ENCODE data around the gene CAMTA2. TPM values are rescaled to one million over a fixed set of nuclear protein-coding genes. Genes with fewer than 3 reads are reported as not detected.

Gene CAMTA2
- total RNA-seq, 1 donor from 2014 or later: 34.1 TPM

- DNase-seq (ENCODE audit: low spot score, unreplicated experiment): no peak
- H3K4me1 Mint-ChIP-seq (ENCODE audit: low read depth): peaks cover 2% of the 10 kb centered on the region
- H3K27me3 Mint-ChIP-seq: peaks cover 19% of the 10 kb centered on the region
- H3K4me3 Mint-ChIP-seq (ENCODE audit: low read depth): no peak overlapping the region
- no peaks in the 10 kb centered on the region for H3K9me3 Mint-ChIP-seq (ENCODE audit: low read depth)
- peaks cover 12% of the 10 kb centered on the region for H3K36me3 Mint-ChIP-seq (ENCODE audit: insufficient read depth)
- no peak for TF ChIP-seq CTCF (IDR thresholded peaks at IDR 0.05; ENCODE audit: unreplicated experiment)
- H3K27ac Mint-ChIP-seq: no peak overlapping the region
Observed at GRCh38 chr17:5027299-5027698, 39.8 kb upstream of the CAMTA2 start.

DNA sequence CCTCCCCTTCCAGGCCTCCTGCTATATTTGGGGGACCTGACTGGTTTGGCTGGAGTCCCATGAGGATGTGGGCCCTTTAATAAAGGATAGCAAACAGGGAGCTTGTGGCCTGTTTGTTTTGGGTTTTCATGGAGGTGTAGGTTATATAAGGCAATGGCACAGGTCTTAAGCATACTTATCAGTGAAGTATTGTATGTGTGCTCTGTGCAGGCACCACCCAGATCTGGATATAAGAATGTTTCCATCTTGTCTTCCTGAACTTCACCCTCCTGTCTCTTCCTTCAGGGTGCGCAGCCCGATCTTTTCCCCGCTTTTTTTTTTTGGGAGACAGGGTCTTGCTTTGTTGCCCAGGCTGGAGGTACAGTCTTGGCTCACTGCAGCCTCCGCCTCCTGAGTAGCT lies 37.1 kb upstream of the CAMTA2 start:
- H3K27ac Mint-ChIP-seq: no peak overlapping the region
- TF ChIP-seq CTCF (IDR thresholded peaks at IDR 0.05; ENCODE audit: unreplicated experiment): no peak
- no peak for DNase-seq (ENCODE audit: low spot score, unreplicated experiment)
- H3K4me1 Mint-ChIP-seq (ENCODE audit: low read depth): no peaks in the 10 kb centered on the region
- H3K4me3 Mint-ChIP-seq (ENCODE audit: low read depth): no peak overlapping the region
- H3K36me3 Mint-ChIP-seq (ENCODE audit: insufficient read depth): peaks cover 21% of the 10 kb centered on the region
- H3K9me3 Mint-ChIP-seq (ENCODE audit: low read depth): no peaks in the 10 kb centered on the region
- peaks cover 4% of the 10 kb centered on the region for H3K27me3 Mint-ChIP-seq

GRCh38 chr17:5023588-5024147 lies 36.2 kb upstream of the CAMTA2 start:
- H3K4me3 Mint-ChIP-seq (ENCODE audit: low read depth): no peak overlapping the region
- no peak for DNase-seq (ENCODE audit: low spot score, unreplicated experiment)
- no peaks in the 10 kb centered on the region for H3K27me3 Mint-ChIP-seq
- no peaks in the 10 kb centered on the region for H3K4me1 Mint-ChIP-seq (ENCODE audit: low read depth)
- no peak for TF ChIP-seq CTCF (IDR thresholded peaks at IDR 0.05; ENCODE audit: unreplicated experiment)
- H3K36me3 Mint-ChIP-seq (ENCODE audit: insufficient read depth): peaks cover 21% of the 10 kb centered on the region
- no peaks in the 10 kb centered on the region for H3K9me3 Mint-ChIP-seq (ENCODE audit: low read depth)
- H3K27ac Mint-ChIP-seq: no peak overlapping the region

DNA sequence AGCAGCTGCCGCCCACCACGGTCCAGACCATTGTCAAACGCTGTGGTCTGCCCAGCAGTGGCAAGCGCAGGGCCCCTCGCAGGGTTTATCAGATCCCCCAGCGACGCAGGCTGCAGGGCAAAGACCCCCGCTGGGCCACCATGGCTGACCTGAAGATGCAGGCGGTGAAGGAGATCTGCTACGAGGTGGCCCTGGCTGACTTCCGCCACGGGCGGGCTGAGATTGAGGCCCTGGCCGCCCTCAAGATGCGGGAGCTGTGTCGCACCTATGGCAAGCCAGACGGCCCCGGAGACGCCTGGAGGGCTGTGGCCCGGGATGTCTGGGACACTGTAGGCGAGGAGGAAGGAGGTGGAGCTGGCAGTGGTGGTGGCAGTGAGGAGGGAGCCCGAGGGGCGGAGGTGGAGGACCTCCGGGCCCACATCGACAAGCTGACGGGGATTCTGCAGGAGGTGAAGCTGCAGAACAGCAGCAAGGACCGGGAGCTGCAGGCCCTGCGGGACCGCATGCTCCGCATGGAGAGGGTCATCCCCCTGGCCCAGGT lies 34.8 kb upstream of the CAMTA2 start:
- Mint-ChIP-seq H3K27ac (no peak overlapping the region), H3K9me3 (ENCODE audit: low read depth) (no peaks in the 10 kb centered on the region), H3K27me3 (no peaks in the 10 kb centered on the region), H3K4me1 (ENCODE audit: low read depth) (no peaks in the 10 kb centered on the region), H3K36me3 (ENCODE audit: insufficient read depth) (peaks cover 21% of the 10 kb centered on the region), H3K4me3 (ENCODE audit: low read depth) (no peak overlapping the region)
- DNase-seq (ENCODE audit: low spot score, unreplicated experiment): no peak
- TF ChIP-seq CTCF (IDR thresholded peaks at IDR 0.05; ENCODE audit: unreplicated experiment): no peak

GRCh38 chr17:5020502-5021023 lies 33.1 kb upstream of the CAMTA2 start:
- Mint-ChIP-seq H3K27ac (no peak overlapping the region), H3K4me3 (ENCODE audit: low read depth) (no peak overlapping the region), H3K9me3 (ENCODE audit: low read depth) (no peaks in the 10 kb centered on the region), H3K27me3 (no peaks in the 10 kb centered on the region), H3K4me1 (ENCODE audit: low read depth) (no peaks in the 10 kb centered on the region), H3K36me3 (ENCODE audit: insufficient read depth) (peaks cover 23% of the 10 kb centered on the region)
- no peak for DNase-seq (ENCODE audit: low spot score, unreplicated experiment)
- TF ChIP-seq CTCF (IDR thresholded peaks at IDR 0.05; ENCODE audit: unreplicated experiment): no peak
